Stimulated activated CD8-positive, alpha-beta memory T cell treated with anti-CD3 and anti-CD28 coated beads, Interleukin-4, amount 100 ng/mL, for 4 hours (primary cell): ENCODE data around the gene PIK3C2G.

Experiments used
- DNase-seq, 2 donors: peaks; one replicate each; pipeline ENCODE4 v3.0.0-alpha.2; 2020; ENCODE audit warnings: low read depth in 2 of 2, low spot score in 1 of 2

The PIK3C2G gene

GRCh38 chr12:18551701-18552100 is 290.4 kb downstream of the PIK3C2G start:
- DNase-seq: no peak

- DNase-seq: no peak
Observed at GRCh38 chr12:18552829-18553228, 291.5 kb downstream of the PIK3C2G start.

GRCh38 chr12:18556161-18556560 is 294.8 kb downstream of the PIK3C2G start:
- DNase-seq: no peak

GRCh38 chr12:18559242-18559641 is 297.9 kb downstream of the PIK3C2G start:
- no peak for DNase-seq

GRCh38 chr12:18562531-18562930 is 301.2 kb downstream of the PIK3C2G start:
- no peak for DNase-seq

GRCh38 chr12:18564306-18564705 is 303.0 kb downstream of the PIK3C2G start:
- no peak for DNase-seq

GRCh38 chr12:18567787-18568186 is 306.5 kb downstream of the PIK3C2G start:
- DNase-seq: no peak

- DNase-seq: no peak
Observed at GRCh38 chr12:18570543-18570942, 309.2 kb downstream of the PIK3C2G start.

GRCh38 chr12:18576104-18576626 is 314.8 kb downstream of the PIK3C2G start:
- DNase-seq: no peak

GRCh38 chr12:18576648-18577047 is 315.3 kb downstream of the PIK3C2G start:
- no peak for DNase-seq

- no peak for DNase-seq
Observed at GRCh38 chr12:18578191-18578590, 316.9 kb downstream of the PIK3C2G start.

- no peak for DNase-seq
Observed at GRCh38 chr12:18580291-18580690, 319.0 kb downstream of the PIK3C2G start.

GRCh38 chr12:18580706-18581105 is 319.4 kb downstream of the PIK3C2G start:
- no peak for DNase-seq

GRCh38 chr12:18581232-18581962 is 320.1 kb downstream of the PIK3C2G start:
- no peak for DNase-seq

GRCh38 chr12:18583655-18584054 is 322.3 kb downstream of the PIK3C2G start:
- DNase-seq: no peak

- DNase-seq: no peak
Observed at GRCh38 chr12:18586581-18586980, 325.3 kb downstream of the PIK3C2G start.

GRCh38 chr12:18589316-18589715 is 328.0 kb downstream of the PIK3C2G start:
- DNase-seq: no peak

GRCh38 chr12:18591473-18591872 is 330.2 kb downstream of the PIK3C2G start:
- DNase-seq: no peak

GRCh38 chr12:18595412-18595811 is 334.1 kb downstream of the PIK3C2G start:
- DNase-seq: no peak

- DNase-seq: no peak
Observed at GRCh38 chr12:18601962-18602361, 340.6 kb downstream of the PIK3C2G start.

GRCh38 chr12:18612971-18613370 is 351.7 kb downstream of the PIK3C2G start:
- no peak for DNase-seq

- DNase-seq: no peak
Observed at GRCh38 chr12:18620986-18621385, 359.7 kb downstream of the PIK3C2G start.

GRCh38 chr12:18629445-18629844 is 368.1 kb downstream of the PIK3C2G start:
- DNase-seq: no peak
